Activated effector memory CD4-positive, alpha-beta T cell treated with anti-CD3 and anti-CD28 coated beads, Interleukin-2, amount 50 U/mL, for 16 hours (primary cell): ENCODE results near the gene DBNL.
A peak's percentile ranks its signal among the peaks of the same experiment; 100 is the strongest.

Experiments
- DNase-seq: peaks from one replicate; pipeline ENCODE4 v3.0.0-alpha.2; 2020

Gene DBNL

DNA sequence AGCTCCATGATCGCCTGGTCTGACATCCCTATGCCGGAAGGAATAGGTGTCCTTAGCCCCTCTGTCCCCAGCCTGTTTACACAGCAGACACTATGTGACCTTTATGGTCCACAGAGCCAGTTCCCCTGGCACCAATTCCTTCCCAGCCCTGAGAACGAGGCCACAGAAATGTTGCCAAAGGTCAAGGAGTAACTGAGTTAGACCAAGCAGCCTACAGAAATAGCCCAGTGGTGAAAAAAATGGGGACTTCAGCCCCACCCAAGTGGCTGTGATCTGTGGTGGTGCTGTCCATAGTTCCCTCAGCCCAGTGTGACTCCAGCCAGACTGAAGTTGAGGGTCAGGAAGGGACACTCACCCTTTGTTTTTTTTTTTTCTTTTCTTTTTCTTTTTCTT is 18.4 kb downstream of the DBNL start:
- peak; percentile 28 for DNase-seq

DNA sequence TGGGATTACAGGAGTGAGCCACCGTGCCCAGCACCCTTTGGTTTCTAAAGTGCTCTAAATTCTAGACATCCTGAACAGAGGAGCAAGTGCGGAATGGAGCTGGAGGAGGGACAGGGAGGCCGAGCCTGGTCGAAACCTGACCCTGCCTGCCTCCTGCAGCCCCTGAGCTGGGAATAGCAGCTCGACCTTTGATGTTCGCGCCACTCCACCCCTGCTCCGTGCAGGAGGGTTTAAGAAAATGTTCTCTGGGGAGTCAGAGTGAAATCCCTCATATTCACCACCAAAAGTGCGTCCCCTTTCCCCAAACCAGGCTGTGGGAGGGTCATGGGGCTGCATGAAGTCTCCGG is 19.0 kb downstream of the DBNL start:
- DNase-seq, result peak; percentile 56

- peak; percentile 57 for DNase-seq
Measured at GRCh38 chr7:44063894-44064651, 19.6 kb downstream of the DBNL start.

- DNase-seq, result peak; percentile 64
Measured at GRCh38 chr7:44064791-44065430, 20.4 kb downstream of the DBNL start.

DNA sequence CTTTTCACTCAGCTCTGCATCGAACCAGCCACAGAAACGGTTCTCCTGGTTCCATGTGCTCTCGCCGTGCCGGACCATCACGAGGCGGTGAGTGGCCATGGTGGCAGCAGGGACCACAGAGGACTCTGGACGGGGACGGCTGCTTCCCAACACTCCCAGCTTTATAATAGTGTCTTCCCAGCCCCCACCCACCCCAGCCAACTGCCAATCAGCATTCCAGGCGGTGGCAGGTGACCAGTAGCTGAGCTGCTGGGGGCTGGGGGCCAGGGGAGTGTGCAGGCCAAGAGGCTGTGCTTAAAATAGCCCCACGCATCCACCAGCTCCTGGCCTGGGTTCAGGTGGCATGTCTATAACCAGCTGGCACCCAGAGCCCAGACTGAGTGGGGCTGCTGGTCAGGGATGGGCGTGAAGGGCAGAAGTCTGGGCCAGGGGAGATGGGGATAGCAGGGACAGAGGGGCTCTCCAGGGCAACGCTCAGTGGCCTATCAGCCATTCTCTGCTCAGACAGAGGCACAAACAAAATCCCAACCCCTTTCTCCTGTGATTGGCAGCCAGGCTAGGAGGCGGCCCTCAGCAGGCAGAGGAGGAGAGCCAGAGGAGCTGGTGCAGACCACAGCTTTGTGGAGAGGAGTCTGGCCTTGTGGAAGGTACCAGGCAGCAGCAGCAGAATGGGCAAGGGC is 21.1 kb downstream of the DBNL start, which contains the start of gene PGAM2:
Gene PGAM2, minus strand, starts transcription at position 137 of the 680 bp plus-strand sequence. Its CDS starts 38 bp downstream, at position 99.
- DNase-seq, result no peak

DNA sequence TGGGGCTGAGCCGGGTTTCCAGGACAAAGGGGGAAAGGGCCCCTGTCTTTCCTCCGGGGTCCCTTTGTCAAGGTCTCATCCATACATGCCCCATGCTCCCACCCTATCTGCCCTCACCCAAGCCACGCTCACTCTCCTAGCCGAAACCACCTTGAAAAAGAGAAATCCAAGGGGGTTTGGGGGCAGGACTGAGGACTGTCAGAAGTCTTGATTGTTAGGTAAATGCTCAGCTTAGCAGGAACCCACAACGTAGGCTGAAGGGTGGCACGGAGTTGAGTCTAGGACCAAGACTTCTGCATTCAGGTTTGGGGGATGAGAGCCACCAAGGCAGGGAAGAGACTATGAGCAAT is 21.6 kb downstream of the DBNL start:
- peak; percentile 60 for DNase-seq

- peak; percentile 62 for DNase-seq
Measured at GRCh38 chr7:44066494-44067063, 22.1 kb downstream of the DBNL start.

- peak; percentile 60 for DNase-seq
Measured at GRCh38 chr7:44067064-44067951, 22.8 kb downstream of the DBNL start.

DNA sequence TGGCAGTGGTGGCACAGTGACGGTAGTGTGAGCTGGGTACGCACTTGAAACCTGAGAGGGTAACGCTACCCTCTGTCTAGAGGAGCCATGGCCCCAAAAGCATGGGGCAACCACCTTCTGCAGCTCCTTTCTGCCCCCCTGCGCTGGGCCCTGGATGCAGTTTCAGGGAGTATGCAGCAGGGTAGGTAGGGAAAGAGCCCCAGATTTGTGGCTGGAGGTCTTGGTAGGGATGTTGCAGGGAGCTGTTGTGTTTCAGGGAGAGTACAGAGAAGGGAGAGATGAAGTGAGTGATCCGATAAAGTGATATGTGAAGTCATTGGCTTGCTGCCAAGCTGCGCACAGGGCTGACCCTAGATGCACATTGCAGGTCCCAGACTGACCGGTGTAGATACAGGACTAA is 23.6 kb downstream of the DBNL start:
- DNase-seq, result no peak

DNA sequence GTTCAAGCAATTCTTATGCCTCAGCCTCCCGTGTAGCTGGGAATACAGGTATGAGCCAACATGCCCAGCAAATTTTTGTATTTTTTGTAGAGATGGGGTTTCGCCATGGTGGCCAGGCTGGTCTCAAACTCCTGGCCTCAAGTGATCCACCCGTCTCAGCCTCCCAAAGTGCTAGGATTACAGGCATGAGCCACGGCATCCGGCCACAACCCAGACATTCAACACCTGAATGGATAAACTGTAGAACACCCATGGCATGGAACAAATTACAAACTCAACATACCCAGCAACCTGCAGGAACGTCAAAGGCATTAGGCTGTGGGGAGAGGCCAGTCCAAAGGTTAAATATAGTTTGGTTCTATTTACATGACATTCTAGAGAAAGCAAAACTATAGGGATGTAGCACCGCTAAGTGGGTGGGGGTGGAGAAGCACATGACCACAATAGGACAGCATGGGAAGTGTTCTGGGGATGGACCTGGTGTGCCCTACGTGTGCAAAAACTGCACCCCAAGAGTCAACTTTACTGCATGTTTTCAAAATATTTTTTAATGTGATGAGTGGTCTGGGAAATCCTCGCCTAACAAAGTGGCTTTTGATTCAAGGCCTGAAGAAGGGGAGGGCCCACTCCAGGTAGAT is 27.3 kb downstream of the DBNL start:
- no peak for DNase-seq

DNA sequence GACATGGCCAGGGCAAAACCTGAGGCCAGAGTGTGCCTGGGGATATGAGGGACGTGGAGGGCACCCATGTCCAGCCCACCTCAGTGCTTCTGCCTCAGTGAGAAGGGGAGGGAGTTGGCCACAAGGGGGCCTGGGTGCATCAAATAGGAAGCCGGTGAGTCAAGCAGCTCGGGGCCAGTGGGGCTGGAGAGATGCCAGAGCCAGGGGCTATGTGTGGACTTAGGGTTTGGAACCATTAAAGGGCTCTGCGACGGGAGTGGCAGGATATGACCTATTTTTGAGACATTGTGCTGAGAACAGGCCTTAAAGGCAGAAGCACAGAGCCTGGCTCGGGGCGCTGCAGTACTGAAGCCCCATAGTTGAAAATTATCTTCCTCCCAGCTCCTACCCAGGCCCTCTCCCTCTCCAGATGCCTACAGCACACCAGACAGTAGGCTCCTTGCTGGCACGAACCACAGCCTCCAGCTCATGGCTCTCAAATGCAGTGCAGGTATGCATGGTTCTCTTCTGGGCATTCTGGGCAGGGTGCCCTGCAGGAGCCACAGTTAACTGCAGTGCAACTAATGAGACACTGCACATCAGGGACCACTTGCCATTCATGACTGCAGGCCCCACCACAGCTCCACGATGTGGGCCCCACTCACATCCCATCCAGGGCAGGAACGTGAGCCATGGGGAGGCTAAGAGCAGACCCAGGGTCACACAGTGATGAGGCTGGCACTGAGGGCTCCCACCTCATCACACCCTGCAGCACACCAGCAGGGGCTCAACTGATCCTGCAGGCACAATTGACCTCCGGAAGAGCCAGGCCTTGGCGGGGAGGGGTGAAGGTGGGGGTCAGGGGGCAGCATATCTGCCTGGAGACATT is 28.1 kb downstream of the DBNL start:
- DNase-seq, result peak; percentile 78

GRCh38 chr7:44073664-44074348 is 29.3 kb downstream of the DBNL start:
- DNase-seq, result peak; percentile 69

DNA sequence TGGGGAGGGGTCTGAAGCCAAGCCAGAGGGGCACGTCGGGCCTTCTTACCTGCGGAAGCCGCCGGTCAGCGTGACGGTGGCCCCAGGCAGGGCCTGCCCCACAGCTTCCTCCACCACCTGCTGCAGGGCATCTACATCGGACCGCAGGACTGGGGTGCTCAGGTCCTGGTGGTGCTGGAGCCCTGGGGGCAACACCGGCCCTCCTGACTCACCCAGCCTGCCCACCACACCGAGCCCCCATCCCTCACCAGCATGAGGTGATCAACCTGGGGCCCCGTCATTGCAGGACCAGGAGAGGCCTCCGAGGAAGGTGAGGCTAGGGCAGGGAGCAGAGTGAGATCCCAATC is 29.8 kb downstream of the DBNL start:
- peak; percentile 59 for DNase-seq

GRCh38 chr7:44075296-44076075 is 31.0 kb downstream of the DBNL start:
- DNase-seq, result peak; percentile 59

DNA sequence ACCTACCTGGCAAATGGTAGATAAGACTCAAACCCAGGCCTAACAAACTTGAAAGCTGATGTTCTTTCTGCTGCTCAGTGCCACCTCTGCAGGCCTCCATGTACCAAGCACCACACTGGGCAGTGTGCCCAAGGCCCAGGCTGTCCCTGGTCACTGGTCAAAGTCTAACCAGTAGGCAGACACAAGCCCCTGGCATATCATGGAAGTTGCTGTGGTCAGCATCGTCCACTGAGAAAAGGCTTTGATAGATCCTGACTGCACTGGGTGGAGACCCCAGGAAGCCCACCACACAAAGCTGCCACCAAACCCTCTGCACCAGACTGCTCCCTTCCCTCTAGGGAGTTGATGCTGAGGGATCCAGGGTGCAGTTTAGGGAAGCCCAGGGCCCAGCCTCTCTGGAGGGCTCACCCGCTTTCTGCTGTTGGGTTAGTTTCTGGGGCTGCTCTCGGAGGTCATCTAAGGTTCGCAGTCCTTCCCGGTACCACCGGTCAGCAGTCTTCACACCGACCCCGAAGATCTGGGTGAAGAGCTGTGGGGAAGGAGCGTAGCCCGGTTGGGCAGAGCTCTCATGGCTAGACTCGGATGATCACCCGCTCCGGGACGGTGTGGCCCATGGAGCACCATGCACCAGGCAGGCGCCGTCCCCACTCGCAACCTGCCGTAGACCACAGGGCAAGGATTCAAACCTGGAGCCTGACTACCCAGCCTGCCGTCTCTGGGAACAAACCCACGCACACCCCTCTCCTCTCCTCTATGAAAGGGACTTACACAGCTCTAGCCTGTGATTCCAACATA is 31.8 kb downstream of the DBNL start:
- peak; percentile 62 for DNase-seq

DNA sequence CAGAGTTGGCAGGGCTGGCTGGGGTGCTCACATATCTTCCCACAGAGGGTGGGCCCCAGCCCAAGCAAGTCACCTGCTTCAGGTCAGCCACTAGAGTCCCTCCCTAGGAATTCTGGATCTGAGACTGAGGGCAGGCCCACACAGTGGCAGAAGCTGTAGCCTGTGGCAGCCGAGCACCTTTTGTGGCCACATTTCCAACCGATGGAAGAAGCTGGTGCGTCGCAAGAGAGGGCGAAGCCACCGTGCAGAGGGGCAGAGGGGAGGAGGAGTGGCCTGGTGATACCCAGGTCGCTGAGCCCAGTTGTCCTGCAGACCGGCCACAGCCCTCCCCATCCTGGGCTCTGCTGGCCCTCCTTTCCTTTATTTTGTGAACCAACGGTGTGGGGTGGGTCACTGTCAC is 32.6 kb downstream of the DBNL start:
- DNase-seq, result peak; percentile 38

GRCh38 chr7:44077681-44078091 is 33.2 kb downstream of the DBNL start:
- DNase-seq, result peak; percentile 56

DNA sequence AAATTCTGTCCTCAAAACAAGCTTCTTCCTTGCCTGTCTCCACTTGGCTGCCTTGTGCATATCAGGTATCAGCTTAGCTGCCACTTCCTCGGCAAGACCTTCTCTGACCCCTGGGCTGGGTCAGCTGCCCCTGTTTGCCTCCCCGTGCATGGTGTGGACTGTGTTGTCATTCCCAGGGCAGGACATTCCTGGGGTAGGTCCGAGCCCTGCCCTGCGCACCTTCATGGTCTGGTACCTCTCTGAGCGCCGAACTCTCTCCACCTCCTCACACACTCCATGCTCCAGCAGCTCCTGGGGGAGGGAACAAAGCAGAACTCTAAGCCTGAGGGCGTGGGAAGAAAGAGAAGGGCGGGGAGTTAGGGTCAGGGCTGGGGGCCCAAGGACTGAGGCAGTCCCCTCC is 34.0 kb downstream of the DBNL start:
- peak; percentile 53 for DNase-seq
